VCaP (cell line): Measurements from ENCODE around the gene MARS1.
"Not testable (repeated sequence)": the region's sequence is repeated elsewhere in the genome, so short reads cannot be mapped to it uniquely, and the experiment has no call there.

Experiments
- H3K27ac ChIP-seq: fragments of 450-650 bp; 2 replicates; pipeline ENCODE4 v1.5.1; 2017
- TF ChIP-seq, protein P1 (sequence below): fragments of 450-650 bp; conservative IDR thresholded peaks from 2 replicates; pipeline ENCODE4 v1.5.1; 2017; ENCODE audit warnings: mild to moderate bottlenecking, moderate library complexity

Gene MARS1

GRCh38 chr12:57490126-57490525, 2.3 kb downstream of the MARS1 start:
- TF ChIP-seq, protein P1, sequence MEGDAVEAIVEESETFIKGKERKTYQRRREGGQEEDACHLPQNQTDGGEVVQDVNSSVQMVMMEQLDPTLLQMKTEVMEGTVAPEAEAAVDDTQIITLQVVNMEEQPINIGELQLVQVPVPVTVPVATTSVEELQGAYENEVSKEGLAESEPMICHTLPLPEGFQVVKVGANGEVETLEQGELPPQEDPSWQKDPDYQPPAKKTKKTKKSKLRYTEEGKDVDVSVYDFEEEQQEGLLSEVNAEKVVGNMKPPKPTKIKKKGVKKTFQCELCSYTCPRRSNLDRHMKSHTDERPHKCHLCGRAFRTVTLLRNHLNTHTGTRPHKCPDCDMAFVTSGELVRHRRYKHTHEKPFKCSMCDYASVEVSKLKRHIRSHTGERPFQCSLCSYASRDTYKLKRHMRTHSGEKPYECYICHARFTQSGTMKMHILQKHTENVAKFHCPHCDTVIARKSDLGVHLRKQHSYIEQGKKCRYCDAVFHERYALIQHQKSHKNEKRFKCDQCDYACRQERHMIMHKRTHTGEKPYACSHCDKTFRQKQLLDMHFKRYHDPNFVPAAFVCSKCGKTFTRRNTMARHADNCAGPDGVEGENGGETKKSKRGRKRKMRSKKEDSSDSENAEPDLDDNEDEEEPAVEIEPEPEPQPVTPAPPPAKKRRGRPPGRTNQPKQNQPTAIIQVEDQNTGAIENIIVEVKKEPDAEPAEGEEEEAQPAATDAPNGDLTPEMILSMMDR = no peak
- peak overlapping the region; percentile 32; the same call in 1 of the 2 replicates for H3K27ac ChIP-seq

DNA sequence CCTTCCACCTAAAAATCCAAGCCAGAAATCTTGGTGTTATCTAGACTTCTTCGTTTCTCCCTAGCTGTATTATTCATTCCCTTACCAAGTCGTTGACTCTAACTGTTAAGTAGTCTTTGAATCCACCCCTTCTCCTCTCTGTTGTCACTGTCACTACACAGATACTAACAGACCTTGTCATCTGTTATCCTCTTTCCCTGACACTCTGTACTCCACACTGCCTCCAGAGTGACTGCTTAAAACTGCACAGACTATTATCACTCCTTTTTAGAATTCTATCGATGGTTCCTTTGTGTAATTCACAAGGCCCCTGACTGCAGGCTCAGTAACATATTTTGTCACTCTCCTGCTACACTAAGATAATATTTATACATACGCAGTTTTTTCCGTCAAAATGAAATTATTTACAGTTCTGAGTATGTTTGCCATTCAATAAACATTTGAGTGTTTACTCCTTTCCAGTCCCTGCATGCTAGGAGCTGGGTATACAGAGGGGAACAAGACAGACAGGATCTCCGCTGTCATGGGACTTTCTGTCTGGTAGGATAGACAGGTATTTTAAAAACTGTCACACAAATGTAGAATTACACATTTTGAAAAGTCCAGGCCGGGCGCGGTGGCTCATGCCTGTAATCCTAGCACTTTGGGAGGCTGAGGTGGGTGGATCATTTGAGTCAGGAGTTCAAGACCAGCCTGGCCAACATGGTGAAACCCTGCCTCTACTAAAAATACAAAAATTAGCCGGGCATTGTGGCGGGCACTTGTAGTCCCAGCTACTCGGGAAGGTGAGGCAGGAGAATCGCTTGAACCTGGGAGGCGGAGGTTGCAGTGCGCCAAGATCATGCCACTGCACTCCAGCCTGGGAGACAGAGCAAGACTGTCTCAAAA, 3.8 kb downstream of the MARS1 start:
- TF ChIP-seq, protein P1 = peak; percentile 64
- peak overlapping the region; percentile 32 for H3K27ac ChIP-seq

DNA sequence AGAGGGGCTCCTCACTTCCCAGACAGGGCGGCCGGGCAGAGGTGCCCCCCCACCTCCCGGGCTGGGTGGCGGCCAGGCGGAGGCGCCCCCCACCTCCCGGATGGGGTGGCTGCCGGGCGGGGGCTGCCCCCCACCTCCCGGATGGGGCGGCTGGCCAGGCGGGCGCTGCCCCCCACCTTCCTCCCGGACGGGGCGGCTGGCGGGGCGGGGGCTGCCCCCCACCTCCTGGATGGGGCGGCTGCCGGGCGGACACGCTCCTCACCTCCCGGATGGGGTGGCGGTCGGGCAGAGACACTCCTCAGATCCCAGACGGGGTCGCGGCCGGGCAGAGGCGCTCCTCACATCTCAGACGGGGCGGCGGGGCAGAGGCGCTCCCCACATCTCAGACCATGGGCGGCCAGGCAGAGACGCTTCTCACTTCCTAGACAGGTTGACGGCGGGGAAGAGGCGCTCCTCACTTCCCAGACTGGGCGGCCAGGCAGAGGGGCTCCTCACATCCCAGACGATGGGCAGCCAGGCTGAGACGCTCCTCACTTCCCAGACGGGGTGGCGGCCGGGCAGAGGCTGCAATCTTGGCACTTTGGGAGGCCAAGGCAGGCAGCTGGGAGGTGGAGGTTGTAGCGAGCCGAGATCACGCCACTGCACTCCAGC, 7.3 kb downstream of the MARS1 start:
- not testable (repeated sequence) for H3K27ac ChIP-seq

GRCh38 chr12:57496822-57497221, 9.0 kb downstream of the MARS1 start:
- TF ChIP-seq, protein P1 = no peak
- H3K27ac ChIP-seq = no peak overlapping the region

DNA sequence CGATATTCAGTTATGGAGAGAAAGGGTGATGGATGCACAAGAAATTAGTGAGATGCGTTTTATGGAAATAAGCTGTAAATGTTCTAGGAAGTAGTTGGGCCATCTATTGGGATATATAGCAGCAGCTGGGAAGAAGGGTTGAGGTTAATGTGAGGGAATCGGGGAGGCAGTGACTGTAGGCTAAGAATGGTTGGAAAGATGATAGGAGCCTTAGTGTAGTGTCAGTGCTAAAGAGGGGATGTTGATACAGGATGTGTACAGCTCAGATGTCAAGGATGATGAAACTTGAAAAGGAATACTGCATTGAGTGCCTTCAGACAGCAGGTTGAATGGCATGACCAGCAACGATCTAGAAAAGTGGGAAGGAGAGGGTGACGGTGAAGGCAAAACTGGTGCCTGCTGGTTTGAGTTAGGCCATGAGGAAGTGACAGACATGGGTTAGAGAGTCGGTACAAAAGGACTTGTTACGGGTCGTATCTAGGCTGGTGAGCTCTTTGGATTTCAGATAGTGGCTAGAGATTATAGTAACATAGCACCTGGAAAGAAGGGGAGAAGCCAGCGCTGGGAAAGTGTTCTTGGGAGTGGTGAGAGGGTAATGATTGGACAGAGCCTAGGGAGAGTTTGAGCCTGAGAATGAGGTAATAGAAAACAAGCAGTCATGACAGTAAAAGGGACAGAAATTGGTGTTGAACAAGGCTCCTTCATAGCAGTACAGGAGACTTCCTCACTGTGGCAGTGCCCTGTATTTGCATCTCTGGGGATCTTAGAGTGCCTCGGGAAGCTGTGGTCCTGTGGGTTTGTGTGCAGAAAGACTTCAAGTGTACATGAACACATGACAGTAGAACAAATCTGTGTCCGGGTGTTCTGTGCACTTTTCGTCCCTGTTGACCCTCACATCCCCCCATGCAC, 9.6 kb downstream of the MARS1 start:
- TF ChIP-seq, protein P1 = no peak
- no peak overlapping the region for H3K27ac ChIP-seq

DNA sequence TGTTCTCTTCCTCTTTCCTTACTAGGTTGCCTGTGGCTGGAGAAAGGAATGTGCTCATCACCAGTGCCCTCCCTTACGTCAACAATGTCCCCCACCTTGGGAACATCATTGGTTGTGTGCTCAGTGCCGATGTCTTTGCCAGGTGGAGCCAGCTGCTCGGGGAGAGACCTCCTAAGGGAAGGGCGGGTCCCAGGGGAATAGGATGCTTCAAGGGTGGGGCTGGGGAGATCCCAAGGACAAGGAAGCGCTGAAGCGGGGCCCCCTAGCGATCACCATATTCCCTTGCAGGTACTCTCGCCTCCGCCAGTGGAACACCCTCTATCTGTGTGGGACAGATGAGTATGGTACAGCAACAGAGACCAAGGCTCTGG, 10.2 kb downstream of the MARS1 start:
- TF ChIP-seq, protein P1 = no peak
- no peak overlapping the region for H3K27ac ChIP-seq

GRCh38 chr12:57498571-57498970, 10.7 kb downstream of the MARS1 start:
- H3K27ac ChIP-seq = no peak overlapping the region
- TF ChIP-seq, protein P1 = no peak
